ENCODE results near the gene P2RX6. TPM values are rescaled to one million over a fixed set of nuclear protein-coding genes. Genes with fewer than 3 reads are reported as not detected.

The P2RX6 gene
- polyA plus RNA-seq, 1 experiment = 2.0 TPM

GRCh38 chr22:20980938-20981722 is 33.8 kb upstream of the P2RX6 start:
- peaks cover 9% of the 10 kb centered on the region; the same call in 1 of the 2 replicates for H3K36me3 ChIP-seq (ENCODE audit: control insufficient read depth, insufficient read depth, low read length)
- H3K27me3 ChIP-seq (ENCODE audit: control insufficient read depth, insufficient read depth, low read length) = no peaks in the 10 kb centered on the region; the same call in 1 of the 2 replicates
- TF ChIP-seq, protein P1, sequence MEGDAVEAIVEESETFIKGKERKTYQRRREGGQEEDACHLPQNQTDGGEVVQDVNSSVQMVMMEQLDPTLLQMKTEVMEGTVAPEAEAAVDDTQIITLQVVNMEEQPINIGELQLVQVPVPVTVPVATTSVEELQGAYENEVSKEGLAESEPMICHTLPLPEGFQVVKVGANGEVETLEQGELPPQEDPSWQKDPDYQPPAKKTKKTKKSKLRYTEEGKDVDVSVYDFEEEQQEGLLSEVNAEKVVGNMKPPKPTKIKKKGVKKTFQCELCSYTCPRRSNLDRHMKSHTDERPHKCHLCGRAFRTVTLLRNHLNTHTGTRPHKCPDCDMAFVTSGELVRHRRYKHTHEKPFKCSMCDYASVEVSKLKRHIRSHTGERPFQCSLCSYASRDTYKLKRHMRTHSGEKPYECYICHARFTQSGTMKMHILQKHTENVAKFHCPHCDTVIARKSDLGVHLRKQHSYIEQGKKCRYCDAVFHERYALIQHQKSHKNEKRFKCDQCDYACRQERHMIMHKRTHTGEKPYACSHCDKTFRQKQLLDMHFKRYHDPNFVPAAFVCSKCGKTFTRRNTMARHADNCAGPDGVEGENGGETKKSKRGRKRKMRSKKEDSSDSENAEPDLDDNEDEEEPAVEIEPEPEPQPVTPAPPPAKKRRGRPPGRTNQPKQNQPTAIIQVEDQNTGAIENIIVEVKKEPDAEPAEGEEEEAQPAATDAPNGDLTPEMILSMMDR (IDR thresholded peaks at IDR 0.05; ENCODE audit: insufficient read depth, low read depth, low read length) = no peak
- ChIA-PET CTCF (interaction anchor here (1.1 to 2.5 kb wide), 6 partner anchors 10 to 121 kb away, joined by 3 to 8 read pairs (median 5); no protein-coding TSS in a partner anchor), POLR2A (no interaction called here)
- DNase-seq (ENCODE audit: low read depth) = no peak
- H3K4me3 ChIP-seq (ENCODE audit: low read depth, low read length) = peak overlapping the region; percentile 78

- Histone ChIP-seq H3K36me3 (ENCODE audit: control insufficient read depth, insufficient read depth, low read length) (peaks cover 9% of the 10 kb centered on the region; the same call in 1 of the 2 replicates), H3K4me3 (ENCODE audit: low read depth, low read length) (peak within 1 kb of the TSS; percentile 78), H3K27me3 (ENCODE audit: control insufficient read depth, insufficient read depth, low read length) (no peaks in the 10 kb centered on the region; the same call in 1 of the 2 replicates)
- CTCF ChIA-PET = interaction anchor here (0.6 to 2.5 kb wide), 13 partner anchors 9 to 178 kb away, joined by 3 to 8 read pairs (median 4); partner anchors contain the start of gene THAP7
- POLR2A ChIA-PET = interaction anchor here (0.5 kb wide), 1 partner anchor 56 kb away, joined by 3 read pairs; no protein-coding TSS in a partner anchor
- peak; percentile 39 for DNase-seq (ENCODE audit: low read depth)
- TF ChIP-seq, protein P1 (IDR thresholded peaks at IDR 0.05; ENCODE audit: insufficient read depth, low read depth, low read length) = peak; percentile 75
These were observed 33.0 kb upstream of the P2RX6 start, which contains the start of gene LZTR1 for GRCh38 chr22:20981787-20982562. Gene LZTR1, plus strand, starts transcription at chr22:20982297. Its CDS starts 75 bp downstream, at chr22:20982372.

- CTCF ChIA-PET = interaction anchor here (0.6 to 2.5 kb wide), 15 partner anchors 8 to 178 kb away, joined by 3 to 8 read pairs (median 4); partner anchors contain the start of gene THAP7
- no peak for DNase-seq (ENCODE audit: low read depth)
- H3K4me3 ChIP-seq (ENCODE audit: low read depth, low read length) = peak overlapping the region; percentile 78
- H3K36me3 ChIP-seq (ENCODE audit: control insufficient read depth, insufficient read depth, low read length) = peaks cover 12% of the 10 kb centered on the region
- H3K27me3 ChIP-seq (ENCODE audit: control insufficient read depth, insufficient read depth, low read length) = no peaks in the 10 kb centered on the region; the same call in 1 of the 2 replicates
- POLR2A ChIA-PET = interaction anchor here (0.5 kb wide), 2 partner anchors 52 to 57 kb away, joined by 3 read pairs; no protein-coding TSS in a partner anchor
- TF ChIP-seq, protein P1 (IDR thresholded peaks at IDR 0.05; ENCODE audit: insufficient read depth, low read depth, low read length) = no peak
These were observed 32.4 kb upstream of the P2RX6 start for GRCh38 chr22:20982563-20982882.

- ChIA-PET POLR2A (interaction anchor here (0.5 kb wide), 1 partner anchor 52 kb away, joined by 3 read pairs; no protein-coding TSS in a partner anchor), CTCF (interaction anchor here (0.7 to 1.6 kb wide), 3 partner anchors 9 to 179 kb away, joined by 3 read pairs; no protein-coding TSS in a partner anchor)
- H3K4me3 ChIP-seq (ENCODE audit: low read depth, low read length) = peak overlapping the region; percentile 78
- no peak for DNase-seq (ENCODE audit: low read depth)
- peaks cover 13% of the 10 kb centered on the region for H3K36me3 ChIP-seq (ENCODE audit: control insufficient read depth, insufficient read depth, low read length)
- H3K27me3 ChIP-seq (ENCODE audit: control insufficient read depth, insufficient read depth, low read length) = no peaks in the 10 kb centered on the region; the same call in 1 of the 2 replicates
- TF ChIP-seq, protein P1 (IDR thresholded peaks at IDR 0.05; ENCODE audit: insufficient read depth, low read depth, low read length) = no peak
These were observed 31.7 kb upstream of the P2RX6 start for GRCh38 chr22:20983081-20983771.
